ENCODE data around the gene CREB5.

Gene CREB5

DNA sequence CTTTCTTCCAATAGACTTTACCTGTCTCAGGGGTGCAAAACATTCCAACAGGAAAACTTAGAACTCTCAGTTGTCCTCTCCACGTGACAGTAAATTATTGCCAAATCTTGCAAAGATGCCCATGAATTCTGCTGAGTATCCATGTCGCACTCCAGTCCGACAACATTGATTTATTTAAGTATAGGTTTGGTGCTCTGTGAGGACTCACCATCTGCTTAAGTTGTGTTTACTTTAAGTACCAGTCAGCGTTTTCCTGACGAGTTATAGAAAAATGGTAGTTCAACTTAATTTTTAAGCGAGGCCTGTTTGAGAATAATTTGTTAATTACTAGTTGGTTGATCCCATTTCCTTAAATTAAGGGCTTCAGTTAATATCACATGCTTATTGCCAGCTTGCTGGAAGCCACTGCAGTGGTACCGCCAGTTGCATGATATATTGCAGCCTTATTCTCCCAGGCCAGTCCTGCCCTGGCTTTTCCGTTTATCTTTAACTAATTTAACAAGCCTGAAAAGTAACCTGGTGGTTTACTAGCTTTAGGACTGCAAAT, 27.8 kb downstream of the CREB5 start:
- DNase-seq = no peak

DNA sequence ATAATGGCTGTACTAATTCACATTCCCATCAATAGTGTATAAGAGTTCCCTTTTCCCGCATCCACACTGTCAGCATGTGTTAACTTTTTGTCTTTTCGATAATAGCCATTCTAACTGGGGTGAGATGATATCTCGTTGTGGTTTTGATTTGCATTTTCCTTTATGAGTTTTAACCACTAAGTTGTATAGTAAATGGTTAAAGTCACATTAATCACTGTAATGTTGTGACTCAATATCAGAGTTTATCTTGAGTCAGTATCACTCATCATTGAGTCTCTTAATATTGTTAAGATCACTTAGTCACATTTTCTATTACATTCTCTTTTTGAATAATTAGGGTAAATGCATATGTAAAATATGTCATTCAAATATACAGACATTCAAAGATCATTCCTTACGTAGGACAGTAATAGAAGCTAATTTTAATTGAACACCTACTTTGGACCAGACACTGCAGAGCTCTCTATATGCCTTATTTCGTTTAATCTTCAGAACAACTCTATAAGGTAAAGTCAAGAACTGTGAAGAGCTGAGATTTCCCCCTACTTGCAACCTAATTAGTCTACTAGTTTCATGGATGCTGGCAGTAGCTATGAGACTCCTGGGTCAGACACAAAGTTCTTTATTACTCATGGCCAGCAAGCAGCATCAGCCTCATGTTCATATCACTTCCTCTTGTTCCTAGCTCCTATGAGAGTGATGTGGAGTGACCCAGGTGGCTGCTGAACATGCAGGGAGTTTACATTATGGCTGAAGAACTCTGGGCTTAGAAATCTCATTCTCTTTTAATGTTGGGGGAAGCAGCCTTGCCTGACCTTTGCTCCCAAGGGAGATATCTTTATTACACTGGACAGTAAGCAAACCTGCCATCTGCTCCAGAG, 30.5 kb downstream of the CREB5 start:
- no peak for DNase-seq

DNA sequence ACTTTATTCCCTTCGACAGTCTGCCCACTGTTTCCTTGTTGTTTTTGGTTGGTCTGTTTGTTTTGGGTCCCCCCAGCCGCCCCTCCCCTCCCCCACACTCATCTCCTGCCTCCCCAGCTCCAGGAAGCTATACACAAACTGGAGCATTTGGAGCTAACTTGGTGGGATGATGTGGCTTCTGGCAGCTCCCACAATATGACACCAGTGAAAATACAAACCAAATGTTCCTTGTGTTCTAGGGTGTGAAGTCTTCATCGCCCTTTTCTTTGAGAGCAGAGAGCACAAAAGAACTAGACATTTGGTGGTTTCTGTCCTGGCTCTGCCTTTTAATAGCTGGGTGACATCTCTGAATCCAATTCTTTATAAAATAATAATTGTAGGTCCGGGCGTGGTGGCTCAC, 33.8 kb downstream of the CREB5 start:
- no peak for DNase-seq

DNA sequence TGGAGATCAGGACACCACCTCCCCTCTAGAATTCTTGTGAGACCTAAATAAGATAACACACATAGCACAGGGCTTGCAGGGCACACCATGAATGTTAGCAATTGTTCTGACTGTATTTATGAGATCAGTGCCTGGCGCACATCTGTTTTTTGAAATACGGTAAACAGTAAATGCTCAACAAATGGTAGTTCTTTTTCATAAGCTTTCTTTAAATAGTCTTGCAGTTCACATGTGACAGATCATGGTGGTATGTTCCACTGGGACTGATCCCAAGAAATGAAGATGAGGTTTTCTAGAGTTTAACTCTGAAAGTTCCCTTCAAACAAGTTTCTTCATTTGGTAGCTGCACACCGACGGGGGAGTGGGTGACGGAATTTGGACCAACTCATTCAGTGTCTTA, 34.8 kb downstream of the CREB5 start:
- DNase-seq = no peak

DNA sequence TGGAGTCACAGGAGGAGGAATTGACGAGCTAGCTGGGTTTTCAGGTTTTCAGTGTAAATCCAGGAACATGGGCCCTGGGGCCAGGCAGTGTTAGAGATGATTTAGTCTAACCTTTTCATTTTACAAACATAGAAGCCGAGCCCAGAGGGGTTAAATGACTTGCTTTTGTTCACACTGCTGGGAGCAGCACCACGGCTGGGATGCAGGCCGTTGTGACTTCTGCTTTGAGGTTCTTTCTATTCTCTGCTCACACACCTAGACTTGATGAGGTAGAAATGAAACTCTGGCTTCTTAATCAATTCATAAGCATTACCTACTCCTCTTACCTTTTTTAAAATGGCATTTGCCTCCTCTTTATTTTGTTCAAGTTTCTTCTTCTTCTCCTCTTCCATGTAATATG, 36.4 kb downstream of the CREB5 start:
- DNase-seq = no peak

DNA sequence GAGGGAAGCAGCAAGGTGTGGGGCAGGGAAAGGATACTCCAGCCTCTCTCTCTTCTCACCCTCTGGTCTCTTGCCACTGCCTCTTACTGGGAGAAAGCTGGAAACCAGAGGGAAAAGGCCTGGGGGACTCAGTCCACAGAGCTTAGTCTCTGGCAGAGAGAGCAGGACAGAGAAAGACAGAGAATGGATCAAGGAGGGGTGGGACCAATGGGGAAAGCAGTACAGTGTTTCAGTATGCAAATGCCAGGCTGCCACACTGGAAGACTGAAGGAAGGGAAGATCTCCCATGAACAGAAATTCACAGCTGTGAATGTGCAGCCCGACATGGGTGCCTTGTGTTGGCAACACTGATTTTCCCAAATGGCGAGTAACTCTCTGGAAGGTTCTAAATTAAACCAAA, 40.4 kb downstream of the CREB5 start:
- no peak for DNase-seq

DNA sequence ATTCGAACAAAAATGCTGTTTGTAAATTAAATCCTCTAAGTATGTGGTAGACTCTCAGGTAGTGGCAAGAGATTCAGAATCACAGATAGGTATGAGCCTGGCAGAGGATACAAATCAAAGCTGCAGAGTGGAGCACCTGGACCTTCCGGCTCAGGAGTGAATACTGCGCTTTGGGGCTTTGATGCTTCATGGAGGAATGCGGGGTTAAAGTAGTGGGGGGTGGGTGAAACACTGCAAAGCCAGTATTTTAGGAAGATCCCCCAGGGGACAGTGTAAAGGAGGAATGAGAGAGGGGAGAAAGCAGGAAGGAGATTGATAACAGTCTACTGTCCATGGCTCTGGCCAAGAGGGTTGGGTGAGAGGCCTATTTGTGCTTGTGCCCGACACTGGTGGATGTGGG, 43.2 kb downstream of the CREB5 start:
- no peak for DNase-seq

DNA sequence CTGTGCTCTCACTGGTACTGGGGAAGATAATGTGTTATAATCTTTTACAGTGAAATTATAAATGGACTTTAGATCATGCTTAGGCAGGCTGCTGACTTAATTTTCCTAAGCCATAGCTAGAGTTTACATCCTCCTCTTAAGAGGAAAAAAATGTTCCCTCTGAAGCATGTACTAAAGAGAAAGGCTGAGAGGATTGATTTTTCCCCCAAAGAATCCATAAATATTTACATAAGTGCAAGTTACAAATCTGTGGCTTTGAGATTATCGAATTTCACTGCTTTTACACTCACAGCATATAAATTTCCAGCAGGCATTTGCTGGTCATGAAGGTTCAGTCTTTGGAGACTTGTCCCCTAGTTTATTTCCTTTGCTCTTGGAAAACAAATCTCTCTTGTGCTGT, 43.7 kb downstream of the CREB5 start:
- DNase-seq = no peak

DNA sequence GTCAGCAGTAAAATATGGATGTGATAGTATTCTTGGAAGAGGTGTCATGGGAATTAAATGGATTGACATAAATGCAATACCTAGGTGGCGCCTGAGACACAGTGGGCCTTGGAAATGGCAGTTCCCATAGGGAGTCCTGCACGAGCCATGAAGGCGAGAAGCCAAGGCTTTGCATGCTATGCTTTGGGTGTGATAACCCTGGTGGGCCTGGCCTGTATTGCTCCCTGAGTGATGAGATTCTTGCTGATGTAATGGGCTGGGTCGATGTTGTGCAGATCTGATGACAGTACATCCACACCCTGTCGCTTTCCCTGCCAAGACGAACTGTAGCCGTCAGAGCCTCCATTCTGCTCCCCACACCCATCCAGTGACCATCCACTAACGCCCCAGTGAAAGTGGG, 46.4 kb downstream of the CREB5 start:
- no peak for DNase-seq

DNA sequence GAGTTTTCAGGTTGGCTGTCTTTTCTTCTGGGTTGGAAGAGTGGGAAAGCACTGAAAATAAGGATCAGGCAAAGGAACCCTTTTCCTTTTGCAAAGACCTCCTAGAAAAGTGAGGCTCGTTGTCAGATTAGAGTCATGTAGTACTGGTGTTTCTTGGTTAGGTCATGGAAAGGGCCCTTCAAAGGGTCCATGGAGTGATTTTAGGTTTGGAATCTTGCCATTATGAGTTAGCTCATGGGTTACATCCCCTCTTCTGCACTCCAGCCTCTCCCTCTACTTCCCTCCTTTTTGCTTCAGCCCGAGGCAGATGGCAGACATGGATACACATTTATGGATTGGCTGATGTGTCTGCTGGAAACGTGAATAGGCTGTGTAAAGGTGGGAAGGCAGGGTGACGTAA, 47.0 kb downstream of the CREB5 start:
- DNase-seq = no peak

DNA sequence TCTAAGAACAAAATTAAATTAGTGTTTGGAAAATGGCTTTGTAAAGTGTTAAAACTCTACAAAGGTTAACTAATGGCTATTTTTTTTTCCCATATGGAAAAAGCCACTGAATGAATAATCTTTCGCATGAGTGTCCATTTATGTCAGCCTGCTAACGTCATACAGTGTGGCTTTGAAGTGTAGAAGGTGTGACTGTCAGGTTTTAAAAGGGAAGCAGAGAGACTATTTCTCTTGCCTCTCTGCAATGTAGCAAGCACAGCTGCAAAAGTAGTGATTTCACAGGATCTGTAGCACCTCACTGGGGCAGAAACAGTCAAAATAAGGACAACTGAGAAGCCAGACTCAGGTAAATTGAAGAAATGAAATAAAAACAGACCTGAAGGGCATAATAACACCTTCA, 53.4 kb downstream of the CREB5 start:
- DNase-seq = no peak

DNA sequence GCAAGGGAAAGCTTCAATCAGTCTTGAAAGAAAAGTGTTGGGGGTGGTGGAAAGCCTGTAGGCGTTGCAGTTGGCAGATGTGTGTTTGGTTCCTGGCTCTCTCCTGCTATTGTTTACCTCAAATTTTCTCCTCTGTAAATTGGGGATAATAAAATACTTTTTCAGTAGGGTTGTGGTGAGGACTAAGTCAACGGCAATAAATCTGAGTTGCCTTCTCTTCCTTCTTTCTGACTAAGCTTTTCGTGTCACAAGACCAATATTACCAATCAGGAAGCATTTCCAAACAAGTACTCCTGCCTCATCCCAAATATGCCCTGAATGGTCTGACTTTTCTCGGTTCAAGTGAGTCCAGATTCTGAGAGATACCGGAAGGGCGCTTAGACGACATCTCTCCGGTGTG, 54.0 kb downstream of the CREB5 start:
- DNase-seq = no peak

DNA sequence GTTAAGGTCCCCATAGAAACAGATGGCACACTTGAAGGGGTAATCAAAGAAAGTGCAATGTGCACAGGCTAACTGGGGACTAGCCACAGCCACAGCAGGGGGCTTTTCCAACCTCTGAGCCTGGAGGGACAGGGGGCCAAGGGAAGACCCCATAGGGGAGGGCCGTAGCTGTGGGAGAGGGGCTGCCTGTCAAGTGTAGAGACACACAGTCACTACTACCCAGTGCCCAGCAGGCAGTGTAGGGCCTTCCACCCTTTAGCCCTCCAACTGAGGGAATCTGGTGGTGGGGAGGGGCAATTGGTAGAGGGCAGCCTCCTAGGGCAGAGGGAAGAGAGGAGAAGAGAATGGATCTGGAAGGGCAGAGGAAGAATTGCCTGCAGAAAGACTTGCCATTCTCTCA, 54.6 kb downstream of the CREB5 start:
- DNase-seq = no peak

DNA sequence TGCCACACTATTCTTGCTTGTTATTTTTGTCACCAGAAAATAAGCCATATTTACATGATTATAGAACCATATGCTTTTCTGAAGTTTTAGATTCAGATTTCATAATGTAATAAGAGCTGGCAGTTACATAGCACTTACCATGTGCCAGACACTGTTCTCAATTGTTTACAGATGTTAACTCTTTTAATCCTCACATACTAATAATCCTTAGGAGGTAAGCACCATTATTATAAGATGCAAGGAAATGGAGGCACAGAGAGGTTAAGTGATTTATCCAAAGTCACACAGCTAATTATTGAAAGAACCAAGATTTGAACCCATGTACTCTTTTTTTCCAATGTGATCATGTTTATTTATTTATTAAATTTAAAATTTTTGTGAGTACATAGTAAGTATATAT, 57.2 kb downstream of the CREB5 start:
- DNase-seq = no peak

DNA sequence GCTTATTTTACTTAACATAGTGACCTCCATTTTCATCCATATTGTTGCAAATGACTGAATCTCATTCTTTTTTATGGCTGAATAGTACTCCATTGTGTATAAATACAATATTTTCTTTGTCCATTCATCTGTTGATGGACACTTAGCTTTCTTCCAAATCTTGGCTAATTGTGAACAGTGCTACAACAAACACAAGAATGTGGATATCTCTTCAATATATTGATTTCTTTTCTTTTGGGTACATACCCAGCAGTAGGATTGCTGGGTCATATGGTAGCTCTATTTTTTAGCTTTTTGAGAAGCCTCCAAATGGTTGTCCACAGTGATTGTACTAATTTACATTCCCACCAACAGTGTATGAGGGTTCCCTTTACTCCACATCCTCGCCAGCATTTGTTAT, 58.0 kb downstream of the CREB5 start:
- DNase-seq = no peak

DNA sequence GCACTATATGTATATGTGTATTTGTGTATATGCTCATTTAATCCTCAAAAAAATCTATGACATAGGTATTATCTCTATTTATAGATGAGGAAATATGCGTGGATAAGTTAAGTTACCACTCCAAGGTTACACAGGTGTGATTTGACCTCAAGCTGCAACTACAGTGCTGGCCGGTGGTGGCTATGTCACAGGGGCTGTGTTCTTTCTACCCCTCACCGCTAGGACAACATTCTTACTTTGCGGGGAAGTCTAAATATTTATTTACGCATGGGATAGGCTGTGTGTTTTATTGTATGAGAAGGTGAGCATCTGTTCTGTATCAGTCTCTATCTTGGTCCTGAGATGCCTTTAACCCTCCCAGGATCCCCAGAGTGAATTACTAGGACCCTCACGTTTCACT, 60.0 kb downstream of the CREB5 start:
- DNase-seq = no peak

DNA sequence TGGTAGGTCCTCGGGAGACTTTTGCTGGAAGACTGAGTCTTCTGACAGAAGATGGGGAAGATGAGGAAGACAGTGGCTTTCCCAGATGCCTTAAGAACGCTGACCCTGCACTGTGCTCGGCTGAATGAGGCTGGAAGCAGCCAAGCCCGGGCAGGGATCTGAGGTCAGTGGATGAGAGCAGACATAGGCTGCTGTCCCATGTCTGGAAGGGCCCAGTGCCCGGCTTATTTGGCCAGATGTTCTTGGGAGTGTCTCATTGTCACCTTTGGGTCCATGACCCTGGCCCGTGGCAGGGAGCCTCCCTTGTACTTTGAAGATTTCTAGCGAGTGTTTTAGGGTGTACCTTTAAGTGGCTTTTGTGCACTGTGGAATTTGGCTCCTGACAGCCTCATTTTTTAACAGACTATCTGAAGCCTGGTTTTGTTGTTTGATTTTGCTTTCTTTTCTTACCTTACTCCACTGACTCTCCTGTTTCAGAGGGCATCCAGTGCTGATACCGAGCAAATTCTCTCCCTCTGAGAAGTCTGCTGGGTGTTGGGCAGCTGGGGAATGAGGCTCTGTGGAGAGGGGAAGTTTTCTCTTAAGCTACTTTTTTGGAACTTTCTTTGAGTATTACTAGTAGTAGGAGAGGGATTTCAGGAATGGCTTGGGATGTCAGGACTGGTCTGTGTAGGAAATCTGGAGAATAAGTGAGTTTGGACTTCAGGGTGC, 61.4 kb downstream of the CREB5 start:
- DNase-seq = no peak

DNA sequence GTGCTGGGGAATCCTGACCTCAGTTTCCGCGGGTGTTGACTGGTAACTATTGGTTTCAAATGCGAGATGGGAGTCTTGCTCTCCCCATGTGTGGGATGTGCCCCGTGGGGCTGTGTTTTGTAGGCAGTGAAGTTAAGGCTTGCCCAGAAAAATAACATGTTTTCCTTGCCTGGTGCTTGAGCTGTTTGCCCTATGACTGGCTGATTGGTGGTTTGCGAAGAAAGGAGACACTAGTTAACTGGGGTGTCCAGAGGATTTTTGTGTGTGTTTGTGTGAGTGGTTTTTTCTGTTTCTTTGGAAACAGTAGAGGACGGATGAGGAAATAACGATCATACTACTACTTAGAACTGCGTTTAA, 61.9 kb downstream of the CREB5 start:
- DNase-seq = no peak

DNA sequence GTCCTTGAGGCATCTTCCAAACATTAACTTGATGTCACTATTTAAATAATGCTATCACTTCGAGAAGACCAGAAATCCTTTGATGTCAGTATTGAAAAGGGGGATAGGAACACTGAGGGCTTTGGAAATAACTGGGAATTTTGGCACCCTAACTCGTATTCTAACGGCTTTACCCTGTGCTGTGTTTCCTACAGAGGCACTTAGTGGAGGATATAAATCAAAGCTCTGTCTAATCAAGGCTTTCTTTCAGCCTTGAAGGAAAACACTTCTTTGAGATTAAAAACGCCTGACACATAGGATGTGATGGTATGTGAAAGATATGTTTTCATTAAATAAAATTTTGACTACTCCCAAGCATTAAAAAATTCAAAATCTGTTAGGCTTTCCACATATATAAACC, 62.3 kb downstream of the CREB5 start:
- no peak for DNase-seq

DNA sequence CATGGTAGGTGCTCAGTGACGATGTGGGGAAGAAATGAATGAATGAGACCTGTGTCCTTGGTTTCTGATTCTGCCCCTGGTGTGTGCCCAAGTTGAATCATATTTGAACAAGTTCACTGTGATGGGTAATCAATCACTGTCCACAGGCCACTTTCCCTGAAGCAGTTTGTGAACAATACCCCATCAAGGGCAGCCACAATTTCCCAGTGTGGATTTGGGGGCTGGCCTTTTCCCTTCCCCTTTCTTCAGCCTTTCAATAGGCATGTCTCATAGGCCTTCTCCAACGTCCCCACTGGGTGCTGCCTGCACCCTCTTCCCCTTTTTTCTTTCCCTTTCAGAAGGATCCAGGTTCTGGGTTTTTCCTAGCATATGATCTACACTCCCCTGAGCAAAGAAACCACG, 64.7 kb downstream of the CREB5 start:
- DNase-seq = no peak

DNA sequence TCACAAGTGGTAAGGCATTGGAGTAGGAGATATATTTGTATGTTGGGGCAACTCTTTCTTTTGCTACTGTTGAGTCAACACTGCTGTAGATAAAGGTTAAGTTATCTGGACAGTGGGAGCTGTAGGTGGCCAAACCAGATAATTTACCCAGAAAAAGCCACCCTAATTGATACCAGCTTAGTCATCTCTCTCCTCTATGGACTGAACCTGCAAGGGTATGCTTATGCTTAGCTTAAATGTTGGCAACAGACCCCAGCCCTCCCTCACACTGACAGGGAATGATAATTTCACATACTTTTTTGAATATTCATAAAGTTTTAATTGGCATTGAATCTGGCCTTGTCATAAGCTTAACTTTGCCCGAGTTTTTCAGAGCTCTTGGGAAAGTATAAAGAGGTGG, 66.3 kb downstream of the CREB5 start:
- DNase-seq = no peak

DNA sequence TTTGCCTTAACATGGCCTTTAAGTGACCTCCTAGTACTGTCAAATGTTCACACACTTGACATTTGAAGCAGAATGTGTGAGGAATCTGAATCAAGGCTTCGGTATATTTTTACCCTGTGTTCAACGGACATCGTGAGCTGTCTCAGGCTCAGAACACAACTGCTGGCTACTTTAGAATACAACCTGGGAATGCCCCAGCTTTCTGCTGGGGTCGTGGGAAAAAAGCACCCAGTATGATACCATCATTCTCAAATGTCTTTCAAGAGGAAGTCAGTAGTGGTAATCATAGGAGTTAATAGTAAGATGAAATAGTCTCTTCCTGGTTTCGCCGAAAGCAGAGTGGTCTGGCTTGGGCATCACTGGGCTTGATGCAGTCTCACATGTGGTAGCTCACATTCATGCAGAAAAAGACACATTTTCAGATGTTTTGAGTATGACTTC, 67.2 kb downstream of the CREB5 start:
- no peak for DNase-seq

DNA sequence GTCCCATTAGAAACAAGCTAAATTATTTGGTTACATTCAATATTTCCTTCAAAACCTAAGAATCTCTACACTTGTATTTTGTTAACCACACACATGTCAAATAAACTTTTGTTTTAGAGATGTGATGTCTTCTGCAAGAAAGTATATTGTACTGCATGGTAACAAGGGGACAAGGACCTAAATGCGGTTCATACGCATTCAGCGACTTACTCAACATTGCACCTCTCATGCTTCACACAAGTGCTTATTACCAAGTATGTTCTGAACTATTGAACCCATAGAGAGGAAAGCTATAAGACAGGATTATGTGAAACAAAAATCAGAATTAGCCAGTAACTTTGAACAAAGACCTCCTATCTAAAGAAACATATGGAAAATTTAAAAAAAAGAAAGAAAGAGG, 68.3 kb downstream of the CREB5 start:
- no peak for DNase-seq

Measured in activated gamma-delta T cell treated with Interleukin-2 at 50 U/mL for 16 hours (primary cell).